NCI-H2196 (cell line): ENCODE results near the gene TSSC4.
"Not testable (repeated sequence)": the region's sequence is repeated elsewhere in the genome, so short reads cannot be mapped to it uniquely, and the experiment has no call there.

ENCODE experiments used
- DNase-seq: peaks from one replicate; lab custom pipeline; 2025; ENCODE audit not compliant: unreplicated experiment; lab: John Stamatoyannopoulos, UW

The TSSC4 gene

GRCh38 chr11:2400069-2400761 lies at the start of gene TSSC4:
TSS of gene TSSC4 (plus strand) at chr11:2400750. CDS start at chr11:2402634, 1,884 bp downstream.
- peak; percentile 100 for DNase-seq

- DNase-seq = no peak
Measured at GRCh38 chr11:2351701-2352100, 48.8 kb upstream of the TSSC4 start.

- DNase-seq = no peak
Measured at GRCh38 chr11:2352420-2352819, 48.1 kb upstream of the TSSC4 start.

- DNase-seq = no peak
Measured at GRCh38 chr11:2355000-2355644, 45.4 kb upstream of the TSSC4 start.

- DNase-seq = no peak
Measured at GRCh38 chr11:2357246-2357645, 43.3 kb upstream of the TSSC4 start.

GRCh38 chr11:2357651-2358050 lies 42.9 kb upstream of the TSSC4 start:
- not testable (repeated sequence) for DNase-seq

GRCh38 chr11:2358754-2359442 lies 41.7 kb upstream of the TSSC4 start:
- DNase-seq = no peak

- no peak for DNase-seq
Measured at GRCh38 chr11:2359557-2359956, 41.0 kb upstream of the TSSC4 start.

- DNase-seq = no peak
Measured at GRCh38 chr11:2360081-2360642, 40.4 kb upstream of the TSSC4 start.

GRCh38 chr11:2361565-2361964 lies 39.0 kb upstream of the TSSC4 start:
- no peak for DNase-seq

- no peak for DNase-seq
Measured at GRCh38 chr11:2362414-2362813, 38.1 kb upstream of the TSSC4 start.

GRCh38 chr11:2363130-2363529 lies 37.4 kb upstream of the TSSC4 start:
- DNase-seq = no peak

- no peak for DNase-seq
Measured at GRCh38 chr11:2363577-2364370, 36.8 kb upstream of the TSSC4 start.

GRCh38 chr11:2364386-2364785 lies 36.2 kb upstream of the TSSC4 start:
- DNase-seq = not testable (repeated sequence)

GRCh38 chr11:2365571-2366210 lies 34.9 kb upstream of the TSSC4 start:
- DNase-seq = no peak

- no peak for DNase-seq
Measured at GRCh38 chr11:2366276-2366675, 34.3 kb upstream of the TSSC4 start.

GRCh38 chr11:2366733-2367132 lies 33.8 kb upstream of the TSSC4 start:
- no peak for DNase-seq

- DNase-seq = no peak
Measured at GRCh38 chr11:2367266-2368160, 33.0 kb upstream of the TSSC4 start.

GRCh38 chr11:2368178-2368850 lies 32.2 kb upstream of the TSSC4 start:
- DNase-seq = no peak
